Hepatic stellate cell (primary cell): ENCODE measurements around the gene PACSIN3.
"Not testable (repeated sequence)": the region's sequence is repeated elsewhere in the genome, so short reads cannot be mapped to it uniquely, and the experiment has no call there.

ENCODE experiments used
- DNase-seq: peaks from one replicate; pipeline ENCODE4 v3.0.0; 2011; ENCODE audit warnings: low spot score

Gene PACSIN3

GRCh38 chr11:47186076-47186699 lies at the start of gene PACSIN3:
Gene PACSIN3 (minus strand): TSS chr11:47186434. CDS start chr11:47182727, 3,707 bp downstream.
- DNase-seq: peak; percentile 68

- DNase-seq: no peak
These were observed 48.9 kb upstream of the PACSIN3 start for GRCh38 chr11:47235163-47235562.

GRCh38 chr11:47234669-47235100 lies 48.5 kb upstream of the PACSIN3 start:
- no peak for DNase-seq

- DNase-seq: peak; percentile 53
These were observed 47.9 kb upstream of the PACSIN3 start for GRCh38 chr11:47233989-47234668.

- no peak for DNase-seq
These were observed 46.8 kb upstream of the PACSIN3 start for GRCh38 chr11:47233051-47233450.

- DNase-seq: no peak
These were observed 42.9 kb upstream of the PACSIN3 start for GRCh38 chr11:47229161-47229560.

GRCh38 chr11:47225552-47226400 lies 39.5 kb upstream of the PACSIN3 start:
- no peak for DNase-seq

- DNase-seq: no peak
These were observed 36.5 kb upstream of the PACSIN3 start for GRCh38 chr11:47222696-47223095.

GRCh38 chr11:47220401-47220821 lies 34.2 kb upstream of the PACSIN3 start:
- peak; percentile 73 for DNase-seq

GRCh38 chr11:47216121-47216798 lies 30.0 kb upstream of the PACSIN3 start:
- DNase-seq: peak; percentile 87

- no peak for DNase-seq
These were observed 29.2 kb upstream of the PACSIN3 start for GRCh38 chr11:47215366-47215910.

- DNase-seq: peak; percentile 87
These were observed 27.8 kb upstream of the PACSIN3 start for GRCh38 chr11:47213950-47214565.

- no peak for DNase-seq
These were observed 26.7 kb upstream of the PACSIN3 start for GRCh38 chr11:47212938-47213337.

GRCh38 chr11:47208628-47209027 lies 22.4 kb upstream of the PACSIN3 start:
- no peak for DNase-seq

GRCh38 chr11:47208008-47208552 lies 21.8 kb upstream of the PACSIN3 start:
- DNase-seq: not testable (repeated sequence)

- no peak for DNase-seq
These were observed 21.2 kb upstream of the PACSIN3 start for GRCh38 chr11:47207459-47207858.

GRCh38 chr11:47206577-47206976 lies 20.3 kb upstream of the PACSIN3 start:
- DNase-seq: not testable (repeated sequence)

- peak; percentile 79 for DNase-seq
These were observed 18.4 kb upstream of the PACSIN3 start for GRCh38 chr11:47204637-47204989.

- DNase-seq: no peak
These were observed 16.3 kb upstream of the PACSIN3 start for GRCh38 chr11:47202576-47202975.

GRCh38 chr11:47201015-47201414 lies 14.8 kb upstream of the PACSIN3 start:
- no peak for DNase-seq

GRCh38 chr11:47198161-47198560 lies 11.9 kb upstream of the PACSIN3 start:
- DNase-seq: not testable (repeated sequence)
